GM19463 (cell line): ENCODE measurements around the gene CDC5L.
A peak's percentile ranks its signal among the peaks of the same experiment; 100 is the strongest.

Experiments
- ATAC-seq: cut with Tn5 transposase; IDR thresholded peaks from one replicate; pipeline ENCODE4 v1.9.1; 2021; ENCODE audit warnings: mild to moderate bottlenecking, moderate library complexity; ENCODE audit not compliant: unreplicated experiment

Gene CDC5L

DNA sequence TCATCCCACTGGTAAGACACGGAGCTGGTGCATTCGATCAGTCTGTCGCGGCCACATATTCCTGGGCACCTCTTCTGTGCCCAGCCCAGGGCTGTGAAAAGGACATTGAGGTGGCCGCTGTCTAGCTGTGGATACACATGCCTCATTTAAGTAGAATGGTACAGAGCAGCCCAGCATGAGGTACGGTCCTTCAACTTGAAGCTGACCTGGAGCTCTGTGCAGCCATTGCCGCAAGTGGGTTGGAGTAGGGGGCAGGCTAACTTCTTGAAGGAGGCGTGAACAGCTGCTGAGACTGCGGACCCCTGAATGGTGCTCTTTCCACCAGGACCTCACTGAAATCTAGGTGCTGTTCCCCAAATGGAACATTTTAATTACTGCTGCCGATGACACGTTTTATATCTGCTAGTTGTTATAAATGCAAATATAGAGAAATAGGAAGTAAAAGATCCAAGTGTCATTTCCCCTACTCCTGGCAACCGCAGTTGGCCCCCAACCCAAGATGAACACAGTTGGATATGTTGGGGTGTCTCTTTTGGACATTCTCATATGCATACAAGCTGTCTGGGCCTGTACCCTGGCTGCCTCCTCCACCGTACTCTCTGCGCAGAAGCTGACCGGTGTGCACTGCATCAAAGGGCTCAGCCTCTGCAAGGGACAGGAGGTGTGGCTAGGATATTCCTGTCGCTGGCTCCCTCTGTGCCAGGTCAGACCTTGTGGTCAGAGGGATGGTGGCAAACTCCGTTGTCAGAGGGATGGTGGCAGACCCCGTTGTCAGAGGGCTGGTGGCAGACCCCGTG, 86.1 kb downstream of the CDC5L start:
- ATAC-seq = no peak

GRCh38 chr6:44474190-44474631, 86.7 kb downstream of the CDC5L start:
- no peak for ATAC-seq

- ATAC-seq = no peak
Observed at GRCh38 chr6:44474643-44475042, 87.1 kb downstream of the CDC5L start.

DNA sequence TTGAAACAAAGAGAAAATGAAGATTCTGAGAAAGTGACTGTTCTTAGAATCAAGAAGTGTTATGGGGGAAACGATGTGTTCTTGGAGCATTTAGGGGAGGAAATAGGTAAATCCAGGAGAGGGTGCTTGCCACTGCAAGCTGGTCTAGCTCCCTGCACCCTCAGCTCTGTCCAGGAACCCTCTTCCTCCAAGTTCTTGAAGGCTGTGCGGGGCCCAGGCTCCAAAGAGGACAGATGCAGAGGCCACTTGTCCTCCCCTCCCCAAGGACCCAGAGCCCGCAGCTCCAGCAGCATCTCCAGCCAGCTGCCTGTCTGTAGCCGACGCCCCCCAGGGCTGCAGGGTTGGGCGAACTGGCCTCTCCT, 87.9 kb downstream of the CDC5L start:
- no peak for ATAC-seq

DNA sequence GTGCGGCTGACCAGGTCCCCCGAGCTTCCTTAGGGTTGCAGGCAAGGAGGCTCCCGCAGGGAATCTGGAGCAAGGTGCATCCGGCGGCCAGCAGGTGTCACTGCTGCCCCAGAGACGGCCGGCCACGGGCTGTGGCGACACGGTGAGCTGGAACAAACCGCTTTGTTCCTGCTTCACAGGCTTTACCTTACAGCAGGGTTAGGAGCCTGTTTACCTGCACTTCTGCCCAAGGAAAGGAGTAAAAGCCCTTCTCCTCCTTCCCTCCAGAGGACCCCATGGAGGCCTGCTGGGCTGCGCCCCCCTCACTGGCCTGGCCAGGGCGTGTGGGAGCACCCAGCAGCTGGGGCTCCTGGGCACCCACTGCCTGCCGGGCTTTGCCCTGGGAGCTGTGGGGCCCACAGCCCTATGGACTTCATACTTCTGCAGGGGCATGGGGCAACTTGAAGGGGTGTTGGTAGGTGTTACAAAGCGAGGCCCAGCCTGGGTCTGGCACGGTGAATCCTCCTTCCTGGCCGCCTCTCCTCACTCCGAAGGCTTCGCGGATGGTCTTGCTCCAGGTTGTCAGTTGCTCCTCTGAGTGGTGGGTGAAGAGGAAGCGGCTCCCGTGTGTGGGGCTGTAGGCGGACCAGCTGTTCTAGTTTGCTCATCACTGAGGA, 88.4 kb downstream of the CDC5L start:
- ATAC-seq = peak; percentile 83

- no peak for ATAC-seq
Observed at GRCh38 chr6:44476849-44477248, 89.3 kb downstream of the CDC5L start.

GRCh38 chr6:44477293-44477894, 89.9 kb downstream of the CDC5L start:
- no peak for ATAC-seq

- no peak for ATAC-seq
Observed at GRCh38 chr6:44478158-44478557, 90.7 kb downstream of the CDC5L start.

- ATAC-seq = no peak
Observed at GRCh38 chr6:44478591-44479254, 91.2 kb downstream of the CDC5L start.

DNA sequence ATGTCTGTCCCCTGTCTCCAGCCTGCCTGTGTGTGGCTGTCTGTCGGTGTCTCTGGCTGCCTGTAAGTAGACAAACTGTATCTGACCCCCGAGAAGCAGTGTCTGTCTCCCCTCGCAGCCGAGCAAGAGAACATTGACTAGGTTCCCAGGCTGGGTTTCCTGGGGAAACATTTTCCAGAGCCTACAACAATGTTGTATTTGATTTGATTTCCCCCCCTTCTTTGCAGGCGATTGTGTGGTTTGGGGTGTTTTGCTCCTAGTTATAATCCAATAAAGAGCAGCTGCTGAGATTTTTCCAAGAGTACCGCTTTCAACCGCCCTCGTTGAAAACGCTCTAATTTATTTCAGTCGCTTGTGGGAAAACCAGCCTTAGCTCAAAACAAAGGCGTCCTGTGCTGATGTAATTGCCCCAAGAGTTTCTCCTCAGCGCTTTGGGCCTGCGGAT, 92.6 kb downstream of the CDC5L start:
- no peak for ATAC-seq

DNA sequence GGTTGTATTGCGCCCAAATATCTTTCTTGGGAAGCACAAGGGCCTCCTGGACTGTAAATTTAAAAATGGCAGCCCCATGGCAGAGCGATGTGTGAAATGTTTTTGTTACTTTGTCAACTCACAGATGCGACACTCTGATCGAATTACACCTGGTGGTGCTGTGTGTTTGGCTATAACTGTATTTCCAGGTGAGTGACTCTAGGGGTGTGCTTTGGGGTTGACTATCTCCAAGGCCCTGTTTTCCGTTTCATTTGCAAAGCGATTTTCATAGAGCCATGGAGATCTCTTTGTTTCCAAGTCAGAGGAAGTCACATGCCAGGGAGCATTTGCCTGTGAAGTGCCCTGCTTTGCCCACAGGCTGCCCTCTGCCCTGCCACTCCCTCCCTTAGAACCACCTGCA, 93.5 kb downstream of the CDC5L start:
- no peak for ATAC-seq

DNA sequence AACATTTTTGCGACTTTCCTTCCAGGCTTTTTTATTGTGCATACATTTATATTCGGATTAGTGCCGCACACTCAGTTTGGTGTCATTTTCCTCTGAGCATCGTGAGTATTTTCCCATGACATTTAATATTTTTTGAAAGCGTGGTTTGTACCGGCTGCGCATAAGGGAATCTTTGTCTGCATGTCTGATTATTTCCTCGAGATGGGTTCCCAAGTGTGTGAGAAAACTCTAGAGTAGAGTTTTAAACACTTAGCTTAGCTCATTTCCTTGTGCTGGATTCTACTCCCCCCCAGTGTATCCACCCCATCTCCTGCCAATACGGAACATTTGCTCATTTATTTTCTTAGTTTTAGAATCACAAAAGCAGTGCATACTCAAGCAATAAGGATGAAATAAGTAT, 94.3 kb downstream of the CDC5L start:
- ATAC-seq = no peak

DNA sequence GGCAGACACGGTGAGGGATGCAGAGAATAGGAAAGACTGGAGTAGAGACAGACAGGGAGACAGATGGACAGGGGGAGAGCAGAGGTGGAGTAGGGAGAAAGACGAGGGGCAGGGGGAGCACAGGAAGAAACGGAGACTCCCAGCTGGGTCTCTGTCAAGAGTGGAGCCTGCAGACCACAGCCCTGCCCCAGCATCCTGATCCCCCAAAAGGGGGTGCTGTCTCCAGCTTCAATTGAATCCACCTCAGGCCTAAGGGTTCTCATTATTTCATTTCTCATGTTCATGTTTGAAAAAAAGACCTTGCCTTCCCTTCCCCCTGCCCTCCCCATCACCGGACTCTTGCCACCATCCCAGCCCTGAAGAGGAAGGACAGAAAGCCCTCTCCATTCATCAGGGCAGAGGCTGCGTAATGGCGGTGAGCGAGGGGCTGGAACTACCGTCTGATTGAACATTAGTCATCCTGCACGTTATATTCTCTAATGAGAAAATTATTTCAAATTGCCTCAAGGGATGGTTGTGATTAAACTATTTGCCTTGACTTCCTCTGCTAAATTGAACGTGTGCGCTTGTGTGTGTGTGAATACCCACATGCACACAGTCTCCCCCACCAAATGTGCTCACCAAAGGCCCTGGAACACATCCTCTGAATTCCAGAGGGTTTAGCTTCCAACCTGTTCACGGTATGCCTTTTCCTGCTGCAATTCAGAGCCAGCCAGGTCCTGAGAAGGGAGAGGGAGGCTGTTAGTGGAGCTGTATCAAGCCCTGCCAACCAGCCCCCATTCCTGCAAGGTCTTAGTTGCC, 98.3 kb downstream of the CDC5L start:
- ATAC-seq = no peak

GRCh38 chr6:44487002-44487401, 99.5 kb downstream of the CDC5L start:
- ATAC-seq = no peak

DNA sequence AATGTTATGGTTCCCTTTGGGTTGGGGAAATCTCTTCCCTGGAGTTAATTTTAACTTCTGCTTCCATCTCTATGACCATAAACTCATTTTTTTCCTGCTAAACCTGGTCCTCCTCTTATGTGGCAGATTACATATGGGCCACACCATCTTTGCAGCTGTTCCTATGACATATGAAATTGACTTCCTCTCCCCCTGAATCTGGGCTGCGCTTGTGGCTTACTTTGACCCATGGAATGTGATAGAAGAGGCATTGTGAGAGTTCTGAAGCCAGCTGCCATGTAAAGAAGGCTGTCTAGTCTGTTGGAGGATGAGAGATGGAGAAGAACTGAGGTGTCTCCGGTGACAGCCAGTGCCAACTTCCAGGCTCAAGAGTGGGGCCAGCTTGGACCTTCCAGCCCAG, 100.1 kb downstream of the CDC5L start:
- ATAC-seq = no peak

GRCh38 chr6:44489910-44490604, 102.6 kb downstream of the CDC5L start:
- no peak for ATAC-seq

DNA sequence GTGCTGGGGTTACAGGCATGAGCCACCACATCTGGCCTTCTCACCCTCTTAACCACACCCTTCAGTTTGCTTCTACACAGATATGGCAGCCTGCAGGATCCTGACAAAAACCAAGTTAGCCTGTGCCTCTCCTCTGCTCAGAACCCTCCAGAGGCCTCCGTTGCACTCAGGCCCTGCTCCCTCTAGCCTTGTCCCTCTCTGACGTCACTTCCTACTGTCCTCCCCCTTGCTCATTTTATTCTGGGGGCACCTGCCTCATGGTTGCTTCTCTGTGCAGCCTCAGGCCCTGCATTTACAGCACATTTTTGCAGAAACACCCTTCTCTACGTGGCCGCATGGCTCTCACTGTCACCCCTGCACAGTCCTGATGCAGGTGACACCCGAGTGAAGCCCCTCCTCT, 105.6 kb downstream of the CDC5L start:
- no peak for ATAC-seq

GRCh38 chr6:44493593-44493992, 106.1 kb downstream of the CDC5L start:
- ATAC-seq = no peak

DNA sequence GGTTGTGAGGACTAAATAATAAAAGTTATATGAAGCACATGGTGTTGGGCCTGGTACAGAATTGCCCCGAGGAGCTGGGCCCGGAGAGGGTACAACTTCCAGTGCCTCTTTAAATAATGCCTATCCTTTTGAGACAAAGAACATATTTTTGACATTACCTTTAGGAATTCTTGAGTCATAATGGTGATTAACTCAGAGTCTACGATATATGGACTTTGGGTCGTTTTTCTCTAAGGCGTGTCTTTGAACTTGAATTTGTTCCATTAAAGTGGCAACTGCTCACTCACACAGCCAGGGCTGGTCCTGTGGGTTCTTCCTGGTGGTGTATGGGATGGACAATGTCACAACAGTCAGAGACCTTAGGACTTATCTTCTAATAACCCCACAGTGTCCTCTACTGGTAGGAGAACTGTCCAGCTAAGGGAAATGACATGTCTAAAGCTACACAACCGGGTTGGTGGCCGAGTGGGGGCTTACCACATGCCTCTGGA, 106.5 kb downstream of the CDC5L start:
- no peak for ATAC-seq
